HFF-Myc (cell line): Measurements from ENCODE around the gene TARDBP.
A peak's percentile ranks its signal among the peaks of the same experiment; 100 is the strongest.

Source experiments
- DNase-seq: peaks from one replicate; pipeline ENCODE4 v3.0.0-alpha.2; 2011; ENCODE audit warnings: low read depth; ENCODE audit errors: extremely low read depth
- H3K4me3 ChIP-seq: replicated peaks from 2 replicates; pipeline ENCODE4 v1.5.1; 2011; ENCODE audit warnings: low read depth, mild to moderate bottlenecking, control low read depth, low read length
- TF ChIP-seq, protein P1 (sequence below): IDR thresholded peaks from 2 replicates; pipeline ENCODE4 v1.5.1; 2012; ENCODE audit warnings: mild to moderate bottlenecking, low read depth, low read length, control low read depth; ENCODE audit errors: missing control alignments

The TARDBP gene

DNA sequence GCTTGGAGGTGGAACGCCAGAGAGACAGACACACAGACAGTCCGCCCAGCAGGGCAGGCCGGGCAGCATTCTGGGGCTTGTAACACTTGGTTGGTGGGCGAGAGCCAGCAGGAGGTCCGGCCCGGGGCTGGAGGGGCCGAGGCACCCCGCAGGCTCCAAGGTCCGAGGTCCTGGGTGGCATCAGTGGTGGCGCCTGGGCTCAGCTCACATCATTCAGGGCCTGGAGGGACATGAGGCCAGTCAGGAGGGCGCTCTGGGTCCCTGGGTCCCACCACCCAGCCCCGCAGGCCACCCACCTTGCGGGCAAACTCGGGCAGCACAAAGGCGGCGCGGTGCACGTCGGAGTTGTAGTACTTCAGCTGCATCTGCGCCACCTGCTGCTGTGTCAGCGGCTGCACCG, 42.2 kb downstream of the TARDBP start:
- TF ChIP-seq, protein P1, sequence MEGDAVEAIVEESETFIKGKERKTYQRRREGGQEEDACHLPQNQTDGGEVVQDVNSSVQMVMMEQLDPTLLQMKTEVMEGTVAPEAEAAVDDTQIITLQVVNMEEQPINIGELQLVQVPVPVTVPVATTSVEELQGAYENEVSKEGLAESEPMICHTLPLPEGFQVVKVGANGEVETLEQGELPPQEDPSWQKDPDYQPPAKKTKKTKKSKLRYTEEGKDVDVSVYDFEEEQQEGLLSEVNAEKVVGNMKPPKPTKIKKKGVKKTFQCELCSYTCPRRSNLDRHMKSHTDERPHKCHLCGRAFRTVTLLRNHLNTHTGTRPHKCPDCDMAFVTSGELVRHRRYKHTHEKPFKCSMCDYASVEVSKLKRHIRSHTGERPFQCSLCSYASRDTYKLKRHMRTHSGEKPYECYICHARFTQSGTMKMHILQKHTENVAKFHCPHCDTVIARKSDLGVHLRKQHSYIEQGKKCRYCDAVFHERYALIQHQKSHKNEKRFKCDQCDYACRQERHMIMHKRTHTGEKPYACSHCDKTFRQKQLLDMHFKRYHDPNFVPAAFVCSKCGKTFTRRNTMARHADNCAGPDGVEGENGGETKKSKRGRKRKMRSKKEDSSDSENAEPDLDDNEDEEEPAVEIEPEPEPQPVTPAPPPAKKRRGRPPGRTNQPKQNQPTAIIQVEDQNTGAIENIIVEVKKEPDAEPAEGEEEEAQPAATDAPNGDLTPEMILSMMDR, result no peak
- no peak overlapping the region for H3K4me3 ChIP-seq
- DNase-seq, result no peak

DNA sequence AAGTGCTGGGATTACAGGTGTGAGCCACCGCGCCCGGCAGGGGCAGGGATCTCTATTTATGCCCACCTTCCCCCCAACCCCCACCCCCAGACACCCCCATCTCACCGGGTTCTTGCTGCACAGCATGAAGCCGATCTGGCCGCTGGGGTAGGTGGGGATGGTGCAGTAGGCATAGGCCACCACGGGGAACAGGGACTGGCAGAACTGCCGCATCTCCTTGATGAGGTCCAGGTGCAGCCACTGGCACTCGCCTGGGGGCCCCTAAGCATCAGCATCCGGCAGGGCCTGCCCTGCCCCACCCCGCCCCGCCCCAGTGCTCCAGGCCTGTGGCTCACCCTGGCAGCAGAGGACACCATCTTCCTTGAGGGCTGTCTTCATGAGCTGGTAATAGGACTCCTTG, 43.2 kb downstream of the TARDBP start:
- DNase-seq, result no peak
- H3K4me3 ChIP-seq, result no peak overlapping the region
- TF ChIP-seq, protein P1, result no peak

DNA sequence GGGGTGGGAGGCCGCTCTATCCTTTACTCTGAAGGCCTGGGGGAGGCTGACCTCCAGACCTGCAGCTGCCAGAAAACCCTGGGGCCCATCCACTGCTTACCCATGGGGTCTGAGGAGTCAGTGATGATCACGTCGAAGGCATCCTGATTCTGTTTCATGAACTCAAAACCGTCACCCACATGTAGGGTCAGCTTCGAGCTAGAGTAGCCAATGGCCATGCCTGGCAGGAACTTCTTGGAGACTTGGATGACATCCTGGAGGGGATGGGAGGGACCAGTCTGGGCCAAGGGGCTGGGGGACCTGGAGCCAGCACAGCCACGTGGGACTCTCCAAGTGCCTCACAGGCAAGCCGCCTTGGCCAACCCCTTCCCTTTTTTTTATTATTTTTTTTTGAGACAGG, 44.0 kb downstream of the TARDBP start:
- TF ChIP-seq, protein P1, result no peak
- no peak for DNase-seq
- no peak overlapping the region for H3K4me3 ChIP-seq

GRCh38 chr1:11057477-11057876, 45.0 kb downstream of the TARDBP start:
- no peak for DNase-seq

DNA sequence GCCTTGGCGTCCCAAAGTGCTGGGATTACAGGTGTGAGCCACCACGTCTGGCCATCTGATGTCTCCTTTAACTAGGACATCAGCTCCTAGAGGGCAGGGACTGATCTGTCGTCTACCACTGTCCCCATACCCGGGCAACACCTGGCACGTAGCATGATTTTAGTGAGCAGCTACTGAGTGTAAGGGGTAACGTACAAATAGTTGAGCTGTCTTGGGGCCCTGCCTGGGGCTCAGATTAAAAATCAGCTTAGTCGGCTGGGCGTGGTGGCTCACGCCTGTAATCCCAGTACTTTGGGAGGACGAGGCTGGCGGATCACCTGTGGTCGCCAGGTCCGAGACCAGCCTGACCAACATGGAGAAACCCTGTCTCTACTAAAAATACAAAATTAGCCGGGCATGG, 45.6 kb downstream of the TARDBP start:
- TF ChIP-seq, protein P1, result no peak
- DNase-seq, result no peak
- peak overlapping the region; percentile 99 for H3K4me3 ChIP-seq

More at GRCh38 chr1:11057477-11057876, 45.0 kb downstream of the TARDBP start:
- H3K4me3 ChIP-seq, result peak overlapping the region; percentile 99
- TF ChIP-seq, protein P1, result no peak

DNA sequence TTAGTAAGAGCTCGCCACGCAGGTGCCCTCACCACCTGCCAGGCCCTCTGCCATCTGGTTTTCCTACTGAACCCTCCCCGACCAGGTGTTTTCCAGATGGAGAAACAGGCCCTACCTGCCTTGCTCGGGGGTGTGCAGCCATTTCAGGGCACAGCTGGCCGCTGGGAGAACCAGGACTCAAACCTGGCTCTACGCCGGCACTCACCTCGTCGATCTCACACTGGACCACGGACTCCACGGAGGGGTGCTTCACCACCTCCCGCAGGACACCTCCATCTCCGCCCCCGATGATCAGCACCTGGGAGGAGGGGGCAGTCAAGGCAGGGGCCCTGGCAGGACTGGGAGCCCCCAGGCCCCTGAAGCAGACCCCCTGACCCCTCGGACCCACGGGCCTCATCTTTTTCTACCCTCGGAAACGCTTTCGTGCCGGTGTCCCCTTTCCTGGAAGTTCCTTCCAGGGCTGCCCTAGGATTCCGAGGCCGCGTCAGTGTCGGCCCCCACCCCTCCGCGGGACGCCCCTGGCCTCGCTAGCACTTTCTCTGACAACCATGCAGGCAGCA, 46.2 kb downstream of the TARDBP start:
- TF ChIP-seq, protein P1, result no peak
- peak overlapping the region; percentile 99 for H3K4me3 ChIP-seq
- no peak for DNase-seq
